HG03460 (cell line): ENCODE measurements around the gene RAN.
"Not testable (repeated sequence)": the region's sequence is repeated elsewhere in the genome, so short reads cannot be mapped to it uniquely, and the experiment has no call there.

Source experiments
- ATAC-seq: cut with Tn5 transposase; IDR thresholded peaks from one replicate; pipeline ENCODE4 v1.9.1; 2021; ENCODE audit not compliant: unreplicated experiment

RAN gene

DNA sequence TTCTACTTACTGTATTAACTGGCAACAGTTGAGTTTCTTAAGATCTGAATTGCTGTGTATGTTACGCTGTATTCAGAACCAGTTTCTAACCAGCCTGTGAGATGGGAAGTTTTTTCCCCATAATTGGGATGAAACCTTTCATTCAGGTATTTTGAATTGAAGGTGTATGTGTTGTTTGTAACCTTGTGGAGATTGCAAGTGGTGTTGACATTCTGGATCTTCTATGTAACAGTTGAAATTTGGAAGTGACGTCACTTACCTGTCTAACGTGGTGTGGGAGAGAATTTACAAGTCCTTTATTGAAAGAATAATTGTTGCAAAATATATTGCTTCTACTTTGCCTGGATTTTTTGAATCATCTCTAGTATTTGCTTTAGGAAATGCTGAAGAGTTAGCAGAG lies 5.5 kb downstream of the RAN start:
- no peak for ATAC-seq

DNA sequence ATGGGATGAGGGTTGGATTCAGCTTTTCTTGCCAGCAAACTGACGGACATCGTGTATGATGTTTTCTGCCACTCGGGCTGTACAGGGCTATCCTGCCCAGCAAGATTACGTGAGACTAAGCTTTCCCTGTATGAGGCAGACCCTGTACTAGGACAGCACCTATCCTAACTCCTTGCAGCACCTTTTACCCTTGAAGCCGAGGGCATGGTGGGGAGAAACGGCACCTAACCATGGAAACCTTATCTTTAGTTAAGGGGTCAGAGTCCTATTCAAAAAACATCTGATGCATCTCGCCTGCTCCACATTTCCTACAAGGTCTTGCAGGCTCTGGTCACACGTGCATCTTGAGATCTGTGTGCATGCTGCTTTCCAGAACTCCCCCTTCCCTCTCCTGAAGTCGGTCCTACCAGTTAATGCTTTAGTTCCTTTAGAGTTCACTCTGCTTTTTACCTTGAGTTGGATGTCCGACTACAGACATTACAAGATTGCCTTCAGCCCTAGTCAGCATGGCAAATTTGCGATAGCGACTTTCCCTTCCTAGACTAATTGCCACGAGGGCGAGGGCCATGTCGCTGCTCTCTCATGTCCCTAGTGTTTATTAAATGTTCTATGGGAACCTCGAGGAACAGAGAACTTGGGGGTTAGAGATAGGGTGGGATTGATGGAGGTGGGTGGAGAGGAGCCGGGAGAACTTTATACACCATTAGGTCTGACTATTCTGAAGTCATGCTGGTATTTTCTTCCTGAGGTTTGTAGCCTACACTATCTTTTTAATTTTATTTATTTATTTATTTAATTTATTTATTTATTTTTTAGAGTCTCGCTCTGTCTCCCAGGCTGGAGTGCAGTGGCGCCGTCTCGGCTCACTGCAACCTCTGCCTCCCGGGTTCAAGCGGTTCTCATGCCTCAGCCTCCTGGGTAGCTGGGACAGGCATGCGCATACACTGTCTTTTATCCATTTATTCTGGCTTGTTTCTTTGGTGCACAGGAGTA lies 6.6 kb downstream of the RAN start:
- no peak for ATAC-seq

DNA sequence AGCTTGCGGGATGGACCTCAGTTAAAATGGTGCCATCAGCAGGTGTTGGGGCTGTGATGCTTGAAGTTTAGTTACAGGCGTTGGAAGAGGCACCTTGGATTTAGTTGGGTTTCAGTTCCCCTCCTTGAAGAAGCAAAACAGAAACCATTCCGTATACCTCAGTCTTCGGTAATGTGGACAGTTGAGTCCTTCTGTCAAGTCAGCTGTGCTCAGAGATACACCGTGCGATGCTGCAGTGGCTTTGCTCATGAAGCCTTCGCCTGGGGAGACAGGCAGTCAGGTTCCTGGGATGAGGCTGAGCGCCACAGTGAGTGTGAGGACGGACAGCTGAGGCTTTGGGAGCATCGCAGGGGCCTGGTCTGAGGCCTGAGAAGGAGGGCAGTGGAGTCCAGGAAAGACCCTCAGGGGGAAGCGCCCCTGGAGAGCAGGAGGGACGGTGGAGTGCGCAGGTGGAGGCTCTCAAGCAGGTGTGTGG lies 7.4 kb downstream of the RAN start:
- peak; percentile 79 for ATAC-seq

DNA sequence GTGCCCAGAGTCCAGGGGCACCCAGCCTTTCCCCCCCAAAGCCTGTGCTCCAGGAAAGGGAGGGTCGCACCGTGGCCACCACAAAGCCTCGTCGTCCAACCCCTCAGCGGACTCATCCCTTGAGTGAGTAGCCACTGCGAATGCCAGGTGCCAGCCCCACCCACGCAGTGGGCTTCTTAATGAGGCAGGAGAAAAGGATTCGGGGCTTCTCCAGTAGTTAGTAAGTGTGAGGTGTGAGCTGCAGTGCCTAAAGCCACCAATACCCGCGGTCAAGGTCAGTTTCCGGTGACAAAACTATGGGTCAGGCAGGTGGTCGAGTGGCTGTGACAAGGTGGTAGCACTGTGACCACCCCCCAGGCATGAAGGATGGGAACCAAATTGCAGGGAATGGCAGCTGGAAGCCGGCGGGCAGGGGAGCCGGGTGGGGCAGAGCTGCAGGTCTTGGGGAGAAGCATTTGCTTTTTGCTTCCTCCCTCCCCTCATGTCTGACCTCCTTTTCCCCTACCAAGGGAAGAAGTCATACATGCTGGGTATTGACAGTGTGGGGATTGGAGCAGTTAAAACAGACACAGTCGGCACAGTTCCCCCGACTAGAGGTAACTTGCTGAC lies 8.0 kb downstream of the RAN start:
- ATAC-seq, result peak; percentile 13

- peak; percentile 48 for ATAC-seq
These were observed 8.6 kb downstream of the RAN start for GRCh38 chr12:130880411-130880885.

- ATAC-seq, result no peak
These were observed 9.2 kb downstream of the RAN start for GRCh38 chr12:130881046-130881445.

GRCh38 chr12:130881548-130881947 lies 9.7 kb downstream of the RAN start:
- no peak for ATAC-seq

DNA sequence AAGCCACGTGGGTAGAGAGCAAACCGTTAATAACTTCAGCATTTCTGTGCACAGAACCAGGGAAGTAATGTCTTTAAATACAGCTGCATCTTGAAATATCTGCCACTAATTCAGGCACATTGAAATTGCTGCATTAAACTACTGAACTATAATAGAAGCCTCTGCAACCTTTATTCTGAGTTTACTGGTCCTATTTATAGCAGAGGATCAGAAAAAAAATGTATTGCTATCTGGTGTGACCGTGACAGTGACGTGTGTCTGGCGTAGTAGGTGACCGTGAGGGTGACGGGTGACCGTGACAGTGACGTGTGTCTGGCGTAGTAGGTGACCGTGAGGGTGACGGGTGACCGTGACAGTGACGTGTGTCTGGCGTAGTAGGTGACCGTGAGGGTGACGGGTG lies 15.3 kb downstream of the RAN start:
- not testable (repeated sequence) for ATAC-seq

GRCh38 chr12:130904064-130904463 lies 32.2 kb downstream of the RAN start:
- ATAC-seq, result no peak

GRCh38 chr12:130904936-130905455 lies 33.1 kb downstream of the RAN start:
- not testable (repeated sequence) for ATAC-seq

DNA sequence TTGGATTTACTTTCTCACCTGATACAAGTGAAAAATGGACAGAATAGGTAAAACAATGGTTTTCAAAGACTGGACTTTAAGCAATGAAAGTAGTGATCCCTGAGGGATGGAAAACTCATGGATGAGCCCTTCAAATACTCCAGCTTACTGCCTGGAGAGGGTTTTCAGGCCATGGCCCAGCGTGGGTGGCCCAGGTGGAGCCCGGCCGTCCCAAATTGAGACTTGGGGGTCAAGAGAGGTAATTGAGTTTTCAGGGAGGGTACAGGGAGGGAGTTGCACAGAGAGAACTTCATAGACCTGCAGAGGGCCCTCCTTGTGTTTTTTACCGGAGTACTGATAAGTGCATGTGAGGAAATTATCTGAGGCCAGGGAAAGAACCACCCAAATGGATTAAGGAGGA lies 37.2 kb downstream of the RAN start:
- ATAC-seq, result no peak

GRCh38 chr12:130911193-130911592 lies 39.3 kb downstream of the RAN start:
- ATAC-seq, result no peak

- no peak for ATAC-seq
These were observed 40.1 kb downstream of the RAN start for GRCh38 chr12:130911933-130912332.

GRCh38 chr12:130916241-130916911 lies 44.5 kb downstream of the RAN start:
- no peak for ATAC-seq

GRCh38 chr12:130917607-130918006 lies 45.7 kb downstream of the RAN start:
- ATAC-seq, result no peak

- no peak for ATAC-seq
These were observed 47.2 kb downstream of the RAN start for GRCh38 chr12:130919086-130919485.

- ATAC-seq, result no peak
These were observed 48.3 kb downstream of the RAN start for GRCh38 chr12:130920119-130920703.

- ATAC-seq, result no peak
These were observed 49.0 kb downstream of the RAN start for GRCh38 chr12:130920723-130921381.

DNA sequence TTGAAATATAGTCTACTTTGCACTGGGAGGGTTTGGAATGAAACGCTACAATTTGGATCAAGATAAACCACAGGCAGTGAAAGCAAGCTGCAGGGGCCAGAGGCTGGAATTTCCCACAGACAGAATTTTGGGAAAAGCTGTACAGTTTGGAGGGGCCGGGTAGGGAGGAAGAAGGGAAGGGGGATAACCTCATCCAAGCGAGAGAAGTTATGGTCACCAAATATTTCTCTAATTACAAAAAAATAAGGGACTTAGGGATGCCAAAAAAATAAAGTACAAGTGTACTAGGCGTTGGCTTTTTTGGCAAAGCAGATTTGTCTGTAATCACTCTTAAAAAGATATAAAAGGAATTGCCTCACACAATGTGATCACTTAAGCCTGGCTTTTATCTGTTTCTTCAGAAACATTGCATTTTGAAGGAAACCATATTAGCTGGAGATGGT lies 50.7 kb downstream of the RAN start:
- ATAC-seq, result no peak

DNA sequence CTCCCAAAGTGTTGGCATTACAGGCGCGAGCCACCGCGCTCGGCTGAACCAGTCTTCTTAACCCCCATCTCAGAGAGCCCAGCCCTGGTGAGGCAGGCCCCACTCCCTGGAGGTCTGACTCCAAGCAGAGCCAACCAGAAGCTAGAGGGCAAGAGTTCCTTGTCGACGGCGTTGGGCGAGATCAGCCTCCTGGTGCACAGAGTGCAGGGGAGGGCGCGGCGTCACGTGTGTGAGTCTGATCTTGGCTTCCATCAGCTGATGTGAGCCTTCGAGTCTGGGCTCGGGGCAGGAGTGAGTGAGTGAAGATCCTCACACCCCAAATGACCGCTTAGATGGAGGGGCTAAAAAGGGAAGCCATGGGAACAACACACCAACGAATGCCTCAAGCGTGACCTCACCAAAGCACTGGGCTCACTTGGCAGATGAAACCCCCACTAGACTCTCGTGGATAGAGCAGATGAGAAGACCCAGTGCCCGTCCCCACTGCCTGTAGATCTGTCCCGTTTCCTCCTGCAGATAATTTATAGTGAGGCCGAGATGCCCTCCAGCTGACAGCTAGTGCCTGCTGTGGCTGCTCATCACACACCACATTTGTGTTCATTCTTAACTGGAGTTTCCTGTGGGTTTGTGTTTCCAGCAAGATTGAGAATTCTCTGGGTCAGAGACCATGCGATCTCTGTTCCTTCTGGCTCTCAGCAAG lies 53.2 kb downstream of the RAN start:
- ATAC-seq, result no peak
